ENCODE measurements around the gene CES3.

DNA sequence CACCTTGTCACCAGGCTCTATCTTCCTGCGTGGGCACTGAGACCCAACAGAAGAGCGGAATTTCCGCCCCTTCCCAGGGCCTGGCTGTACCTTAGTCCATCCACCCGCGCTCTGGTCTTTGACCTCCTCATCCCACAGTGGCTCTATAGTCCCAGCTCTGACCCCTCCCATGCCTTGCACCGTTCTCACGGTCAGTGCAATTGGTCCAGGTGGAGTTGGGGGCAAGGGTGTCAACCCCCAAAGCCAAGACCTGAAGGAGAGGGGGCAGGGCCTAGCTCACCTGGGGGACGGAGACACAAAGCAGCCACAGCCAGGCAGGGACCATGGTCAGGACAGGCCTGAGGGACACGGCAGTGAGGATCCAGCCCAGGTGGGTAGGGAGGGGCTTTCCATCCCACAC lies 43.3 kb upstream of the CES3 start:
- TF ChIP-seq EZH2 (IDR thresholded peaks at IDR 0.05; ENCODE audit: insufficient read depth, low read length), result no peak
- TF ChIP-seq, protein P1, sequence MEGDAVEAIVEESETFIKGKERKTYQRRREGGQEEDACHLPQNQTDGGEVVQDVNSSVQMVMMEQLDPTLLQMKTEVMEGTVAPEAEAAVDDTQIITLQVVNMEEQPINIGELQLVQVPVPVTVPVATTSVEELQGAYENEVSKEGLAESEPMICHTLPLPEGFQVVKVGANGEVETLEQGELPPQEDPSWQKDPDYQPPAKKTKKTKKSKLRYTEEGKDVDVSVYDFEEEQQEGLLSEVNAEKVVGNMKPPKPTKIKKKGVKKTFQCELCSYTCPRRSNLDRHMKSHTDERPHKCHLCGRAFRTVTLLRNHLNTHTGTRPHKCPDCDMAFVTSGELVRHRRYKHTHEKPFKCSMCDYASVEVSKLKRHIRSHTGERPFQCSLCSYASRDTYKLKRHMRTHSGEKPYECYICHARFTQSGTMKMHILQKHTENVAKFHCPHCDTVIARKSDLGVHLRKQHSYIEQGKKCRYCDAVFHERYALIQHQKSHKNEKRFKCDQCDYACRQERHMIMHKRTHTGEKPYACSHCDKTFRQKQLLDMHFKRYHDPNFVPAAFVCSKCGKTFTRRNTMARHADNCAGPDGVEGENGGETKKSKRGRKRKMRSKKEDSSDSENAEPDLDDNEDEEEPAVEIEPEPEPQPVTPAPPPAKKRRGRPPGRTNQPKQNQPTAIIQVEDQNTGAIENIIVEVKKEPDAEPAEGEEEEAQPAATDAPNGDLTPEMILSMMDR (IDR thresholded peaks at IDR 0.05; ENCODE audit: insufficient read depth, low read depth, low read length), result no peak
